ENCODE measurements around the gene THTPA. TPM values are rescaled to one million over a fixed set of nuclear protein-coding genes. Genes with fewer than 3 reads are reported as not detected.

THTPA gene
- total RNA-seq, 1 experiment from 2014 or later, result 4.1 TPM

DNA sequence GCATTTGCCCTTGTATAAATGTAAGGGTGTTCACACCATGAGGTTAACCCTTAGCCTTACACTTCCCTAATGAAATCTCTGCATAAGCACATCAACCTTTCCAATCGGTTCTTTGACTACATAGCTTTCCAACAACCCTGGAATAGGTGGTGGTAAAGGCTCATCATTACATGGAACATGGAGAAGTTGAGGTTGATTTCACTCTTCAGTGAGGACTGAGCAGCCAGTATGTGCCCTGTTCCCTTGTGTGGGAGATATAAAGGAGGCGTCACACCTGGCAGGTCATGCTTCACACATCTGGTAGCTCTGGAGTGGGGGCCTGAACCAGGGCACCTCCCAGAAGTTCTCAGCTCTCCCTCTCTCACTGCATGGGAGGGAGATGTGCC lies 44.2 kb downstream of the THTPA start:
- no peak for DNase-seq
- BruUV-seq (replicated peaks), result no TSS peak
- H3F3A ChIP-seq (ENCODE audit: insufficient read depth, low read depth), result no peaks in the 10 kb centered on the region
- H2AFZ ChIP-seq, result no peak overlapping the region
- no peaks in the 10 kb centered on the region for H3K79me2 ChIP-seq (ENCODE audit: low read depth)
- no peaks in the 10 kb centered on the region for H3K9me2 ChIP-seq (ENCODE audit: insufficient read depth)
- H3K36me3 ChIP-seq (ENCODE audit: low read depth), result no peaks in the 10 kb centered on the region
- intact Hi-C loops (cut with micrococcal nuclease; ENCODE audit: unreplicated experiment), result no loop called here
- POLR2A ChIA-PET (ENCODE audit: unreplicated experiment), result no interaction called here
- no peak overlapping the region for H3K4me3 ChIP-seq
- CTCF ChIA-PET, result no interaction called here
- TF ChIP-seq, protein P1, sequence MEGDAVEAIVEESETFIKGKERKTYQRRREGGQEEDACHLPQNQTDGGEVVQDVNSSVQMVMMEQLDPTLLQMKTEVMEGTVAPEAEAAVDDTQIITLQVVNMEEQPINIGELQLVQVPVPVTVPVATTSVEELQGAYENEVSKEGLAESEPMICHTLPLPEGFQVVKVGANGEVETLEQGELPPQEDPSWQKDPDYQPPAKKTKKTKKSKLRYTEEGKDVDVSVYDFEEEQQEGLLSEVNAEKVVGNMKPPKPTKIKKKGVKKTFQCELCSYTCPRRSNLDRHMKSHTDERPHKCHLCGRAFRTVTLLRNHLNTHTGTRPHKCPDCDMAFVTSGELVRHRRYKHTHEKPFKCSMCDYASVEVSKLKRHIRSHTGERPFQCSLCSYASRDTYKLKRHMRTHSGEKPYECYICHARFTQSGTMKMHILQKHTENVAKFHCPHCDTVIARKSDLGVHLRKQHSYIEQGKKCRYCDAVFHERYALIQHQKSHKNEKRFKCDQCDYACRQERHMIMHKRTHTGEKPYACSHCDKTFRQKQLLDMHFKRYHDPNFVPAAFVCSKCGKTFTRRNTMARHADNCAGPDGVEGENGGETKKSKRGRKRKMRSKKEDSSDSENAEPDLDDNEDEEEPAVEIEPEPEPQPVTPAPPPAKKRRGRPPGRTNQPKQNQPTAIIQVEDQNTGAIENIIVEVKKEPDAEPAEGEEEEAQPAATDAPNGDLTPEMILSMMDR (conservative IDR thresholded peaks at IDR 0.05), result no peak
- TF ChIP-seq EZH2 (IDR thresholded peaks at IDR 0.05; ENCODE audit: low read depth), result no peak
- no peaks in the 10 kb centered on the region for H3K9me3 ChIP-seq (ENCODE audit: insufficient read depth, low read depth)
- H3K4me1 ChIP-seq (replicated peaks; ENCODE audit: insufficient read depth), result peaks cover 8% of the 10 kb centered on the region; the same call in 1 of the 2 replicates
- H4K20me1 ChIP-seq (ENCODE audit: insufficient read depth), result no peaks in the 10 kb centered on the region
- no peak overlapping the region for H3K27ac ChIP-seq
- H3K4me2 ChIP-seq, result no peak overlapping the region
- H3K27me3 ChIP-seq (ENCODE audit: insufficient read depth, low read depth), result no peaks in the 10 kb centered on the region

DNA sequence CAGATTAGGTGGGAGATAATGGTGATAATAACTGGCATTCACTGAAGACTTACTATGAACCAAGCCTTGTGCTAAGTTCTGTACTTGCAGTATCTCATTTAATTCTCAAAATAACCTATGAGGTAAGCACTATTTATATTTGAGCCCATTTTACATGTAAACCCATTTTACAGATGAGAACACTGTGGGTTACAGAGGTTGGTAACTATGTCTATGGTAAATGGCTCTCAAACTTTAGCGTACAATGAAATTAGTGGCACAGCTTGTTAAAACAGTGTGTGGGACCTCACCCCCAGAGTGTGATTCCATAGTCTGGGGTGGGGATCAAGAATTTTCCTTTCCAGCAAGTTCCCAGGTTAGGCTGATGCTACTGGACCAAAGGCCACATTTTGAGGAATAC lies 44.7 kb downstream of the THTPA start:
- POLR2A ChIA-PET (ENCODE audit: unreplicated experiment), result no interaction called here
- Histone ChIP-seq H3K4me3 (no peak overlapping the region), H3K36me3 (ENCODE audit: low read depth) (no peaks in the 10 kb centered on the region), H3K9me2 (ENCODE audit: insufficient read depth) (no peaks in the 10 kb centered on the region), H3K4me2 (no peak overlapping the region), H3K4me1 (replicated peaks; ENCODE audit: insufficient read depth) (peaks cover 8% of the 10 kb centered on the region; the same call in 1 of the 2 replicates), H3K27ac (no peak overlapping the region), H4K20me1 (ENCODE audit: insufficient read depth) (no peaks in the 10 kb centered on the region), H3K79me2 (ENCODE audit: low read depth) (no peaks in the 10 kb centered on the region), H3K27me3 (ENCODE audit: insufficient read depth, low read depth) (no peaks in the 10 kb centered on the region), H3K9me3 (ENCODE audit: insufficient read depth, low read depth) (no peaks in the 10 kb centered on the region), H3F3A (ENCODE audit: insufficient read depth, low read depth) (no peaks in the 10 kb centered on the region), H2AFZ (no peak overlapping the region)
- no peak for TF ChIP-seq EZH2 (IDR thresholded peaks at IDR 0.05; ENCODE audit: low read depth)
- TF ChIP-seq, protein P1 (conservative IDR thresholded peaks at IDR 0.05), result no peak
- CTCF ChIA-PET, result no interaction called here
- no TSS peak for BruUV-seq (replicated peaks)
- DNase-seq, result no peak
- intact Hi-C loops (cut with micrococcal nuclease; ENCODE audit: unreplicated experiment), result no loop called here

DNA sequence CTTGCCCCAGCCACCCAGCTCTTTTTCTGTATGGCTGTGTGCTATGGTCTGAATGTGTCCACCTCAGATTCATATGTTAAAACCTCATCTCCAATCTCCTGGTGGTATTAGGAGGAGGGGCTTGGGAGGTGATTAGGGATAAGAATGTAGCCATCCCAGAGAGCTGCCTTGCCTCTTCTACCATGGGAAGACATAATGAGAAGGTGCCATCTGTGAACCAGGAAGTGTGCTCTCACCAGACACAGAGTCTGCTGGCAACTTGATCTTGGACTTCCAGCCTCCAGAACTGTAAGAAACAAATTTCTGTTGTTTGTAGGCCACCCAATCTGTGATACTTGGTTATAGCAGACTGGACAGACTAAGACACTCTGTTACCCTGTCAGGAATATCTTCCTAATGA lies 45.4 kb downstream of the THTPA start:
- Histone ChIP-seq H3K79me2 (ENCODE audit: low read depth) (no peaks in the 10 kb centered on the region), H3K9me2 (ENCODE audit: insufficient read depth) (no peaks in the 10 kb centered on the region), H3K36me3 (ENCODE audit: low read depth) (no peaks in the 10 kb centered on the region), H3K9me3 (ENCODE audit: insufficient read depth, low read depth) (no peaks in the 10 kb centered on the region), H3F3A (ENCODE audit: insufficient read depth, low read depth) (no peaks in the 10 kb centered on the region), H3K27me3 (ENCODE audit: insufficient read depth, low read depth) (no peaks in the 10 kb centered on the region), H2AFZ (no peak overlapping the region), H4K20me1 (ENCODE audit: insufficient read depth) (no peaks in the 10 kb centered on the region), H3K4me3 (no peak overlapping the region), H3K27ac (no peak overlapping the region), H3K4me2 (no peak overlapping the region), H3K4me1 (replicated peaks; ENCODE audit: insufficient read depth) (peaks cover 8% of the 10 kb centered on the region; the same call in 1 of the 2 replicates)
- ChIA-PET POLR2A (ENCODE audit: unreplicated experiment) (no interaction called here), CTCF (no interaction called here)
- no TSS peak for BruUV-seq (replicated peaks)
- intact Hi-C loops (cut with micrococcal nuclease; ENCODE audit: unreplicated experiment), result no loop called here
- no peak for DNase-seq
- TF ChIP-seq, protein P1 (conservative IDR thresholded peaks at IDR 0.05), result no peak
- no peak for TF ChIP-seq EZH2 (IDR thresholded peaks at IDR 0.05; ENCODE audit: low read depth)
